Caki2 (cell line): Measurements from ENCODE around the gene MAPKAPK5. TPM values are rescaled to one million over a fixed set of nuclear protein-coding genes. Genes with fewer than 3 reads are reported as not detected.

Source experiments
- DNase-seq: peaks from one replicate; pipeline ENCODE4 v3.0.0-alpha.2; 2015; ENCODE audit warnings: low read depth
- in situ Hi-C: cut with HindIII; loops from 2 replicates; pipeline ENCODE4 v1.10.0; 2016; ENCODE audit warnings: low sequenced_read_pairs, low pct_unique_long_range_greater_than_20kb, mixed read lengths
- total RNA-seq: library from RNA; depleted of rRNA; stranded (reverse); fragments of >200 nt; shearing (Covaris generic); gene quantifications from 2 replicates; pipeline ENCODE4 v1.2.3, GENCODE V29; 2014; ENCODE audit warnings: low replicate concordance

MAPKAPK5 gene
- total RNA-seq, 1 experiment from 2014 or later, result 50.8 TPM

GRCh38 chr12:111868676-111869588, 26.9 kb downstream of the MAPKAPK5 start:
- DNase-seq, result no peak
- in situ Hi-C loops, result no loop called here

- no peak for DNase-seq
- in situ Hi-C loops, result no loop called here
Measured at GRCh38 chr12:111869671-111870070, 27.6 kb downstream of the MAPKAPK5 start.

GRCh38 chr12:111870216-111870615, 28.2 kb downstream of the MAPKAPK5 start:
- DNase-seq, result no peak
- in situ Hi-C loops, result no loop called here

- DNase-seq, result no peak
- in situ Hi-C loops, result no loop called here
Measured at GRCh38 chr12:111870706-111871105, 28.7 kb downstream of the MAPKAPK5 start.

GRCh38 chr12:111873113-111873512, 31.1 kb downstream of the MAPKAPK5 start:
- in situ Hi-C loops, result no loop called here
- no peak for DNase-seq

GRCh38 chr12:111881716-111882115, 39.7 kb downstream of the MAPKAPK5 start:
- in situ Hi-C loops, result no loop called here

GRCh38 chr12:111886662-111887545, 44.9 kb downstream of the MAPKAPK5 start:
- DNase-seq, result no peak
- in situ Hi-C loops, result no loop called here

More at GRCh38 chr12:111881716-111882115, 39.7 kb downstream of the MAPKAPK5 start:
- no peak for DNase-seq

GRCh38 chr12:111887926-111888745, 46.1 kb downstream of the MAPKAPK5 start:
- in situ Hi-C loops, result no loop called here
- no peak for DNase-seq

GRCh38 chr12:111893287-111893686, 51.3 kb downstream of the MAPKAPK5 start:
- in situ Hi-C loops, result no loop called here
- DNase-seq, result no peak

- DNase-seq, result no peak
- in situ Hi-C loops, result no loop called here
Measured at GRCh38 chr12:111894556-111894955, 52.5 kb downstream of the MAPKAPK5 start.

GRCh38 chr12:111901182-111901581, 59.2 kb downstream of the MAPKAPK5 start:
- DNase-seq, result no peak
- in situ Hi-C loops, result no loop called here

GRCh38 chr12:111904446-111904975, 62.5 kb downstream of the MAPKAPK5 start:
- DNase-seq, result no peak
- in situ Hi-C loops, result no loop called here

- in situ Hi-C loops, result no loop called here
- DNase-seq, result no peak
Measured at GRCh38 chr12:111905502-111905901, 63.5 kb downstream of the MAPKAPK5 start.

- DNase-seq, result no peak
- in situ Hi-C loops, result no loop called here
Measured at GRCh38 chr12:111907740-111908139, 65.7 kb downstream of the MAPKAPK5 start.

GRCh38 chr12:111925171-111925570, 83.1 kb downstream of the MAPKAPK5 start:
- no peak for DNase-seq
- in situ Hi-C loops, result no loop called here

- in situ Hi-C loops, result no loop called here
- DNase-seq, result no peak
Measured at GRCh38 chr12:111926631-111927030, 84.6 kb downstream of the MAPKAPK5 start.

- DNase-seq, result no peak
- in situ Hi-C loops, result no loop called here
Measured at GRCh38 chr12:111927346-111927745, 85.3 kb downstream of the MAPKAPK5 start.

- in situ Hi-C loops, result no loop called here
- no peak for DNase-seq
Measured at GRCh38 chr12:111932241-111932640, 90.2 kb downstream of the MAPKAPK5 start.
